MM.1S (cell line): Measurements from ENCODE around the gene GNG12.

Experiments
- DNase-seq: peaks from one replicate; pipeline ENCODE4 v3.0.0-alpha.2; 2015
- H2AFZ ChIP-seq: fragments of 300-600 bp; sonication (generic); 2 replicates; pipeline ENCODE4 v1.6.0; 2016; ENCODE audit warnings: antibody characterized with exemption, low read length
- H3F3A ChIP-seq: fragments of 300-600 bp; sonication (generic); 2 replicates; pipeline ENCODE4 v1.6.1; 2016; ENCODE audit warnings: mild to moderate bottlenecking, antibody characterized with exemption, low read length, moderate library complexity, mixed read lengths; ENCODE audit not compliant: insufficient read depth
- H3K27ac ChIP-seq: fragments of 300-600 bp; sonication (generic); 2 replicates; pipeline ENCODE4 v1.5.1; 2016; ENCODE audit warnings: mild to moderate bottlenecking, low read length
- H3K27me3 ChIP-seq: fragments of 300-600 bp; sonication (generic); replicated peaks from 2 replicates; pipeline ENCODE4 v1.6.0; 2016; ENCODE audit warnings: low read length; ENCODE audit not compliant: insufficient read depth
- H3K36me3 ChIP-seq: fragments of 300-600 bp; sonication (generic); replicated peaks from 2 replicates; pipeline ENCODE4 v1.6.1; 2016; ENCODE audit warnings: mild to moderate bottlenecking, low read length, mixed read lengths; ENCODE audit not compliant: insufficient read depth
- H3K4me1 ChIP-seq: fragments of 300-600 bp; sonication (generic); 2 replicates; pipeline ENCODE4 v1.6.1; 2016; ENCODE audit warnings: low read length, mixed read lengths
- H3K4me2 ChIP-seq: fragments of 300-600 bp; sonication (generic); 2 replicates; pipeline ENCODE4 v1.6.0; 2016; ENCODE audit warnings: low read depth, low read length
- H3K4me3 ChIP-seq: fragments of 300-600 bp; sonication (generic); 2 replicates; pipeline ENCODE4 v1.5.1; 2016; ENCODE audit warnings: low read length, mixed read lengths
- H3K79me2 ChIP-seq: fragments of 300-600 bp; sonication (generic); 2 replicates; pipeline ENCODE4 v1.6.1; 2016; ENCODE audit warnings: mixed run types, low read length, mixed read lengths
- H3K9ac ChIP-seq: fragments of 300-600 bp; sonication (generic); 2 replicates; pipeline ENCODE4 v1.6.1; 2016; ENCODE audit warnings: low read length, mixed read lengths
- H3K9me2 ChIP-seq: fragments of 300-600 bp; sonication (generic); replicated peaks from 2 replicates; pipeline ENCODE4 v1.6.1; 2016; ENCODE audit warnings: mild to moderate bottlenecking, low read length, mixed read lengths; ENCODE audit not compliant: insufficient read depth
- H3K9me3 ChIP-seq: fragments of 300-600 bp; sonication (generic); replicated peaks from 2 replicates; pipeline ENCODE4 v1.6.1; 2016; ENCODE audit warnings: mild to moderate bottlenecking, low read length, mixed read lengths; ENCODE audit not compliant: insufficient read depth
- H4K20me1 ChIP-seq: fragments of 300-600 bp; sonication (generic); 2 replicates; pipeline ENCODE4 v1.6.1; 2016; ENCODE audit warnings: mild to moderate bottlenecking, low read length, moderate library complexity, mixed read lengths; ENCODE audit not compliant: insufficient read depth
- CTCF ChIP-seq: fragments of 300-600 bp; sonication (generic); IDR thresholded peaks from 2 replicates; pipeline ENCODE4 v1.5.1; 2016; ENCODE audit warnings: antibody characterized with exemption, low read length, mixed read lengths
- EZH2 ChIP-seq: fragments of 300-600 bp; sonication (generic); optimal IDR thresholded peaks from 2 replicates; pipeline ENCODE3; 2017; ENCODE audit warnings: low read depth, mild to moderate bottlenecking, antibody characterized with exemption, low read length, mixed read lengths
- EZH2phosphoT487 ChIP-seq: fragments of 300-600 bp; sonication (generic); IDR thresholded peaks from 2 replicates; pipeline ENCODE4 v1.6.1; 2018; ENCODE audit warnings: antibody characterized with exemption, low read length

The GNG12 gene

GRCh38 chr1:67860776-67861175, 27.5 kb upstream of the GNG12 start:
- DNase-seq: no peak
- Histone ChIP-seq H3K9me3 (no peaks in the 10 kb centered on the region), H3K4me2 (no peak overlapping the region), H3F3A (no peaks in the 10 kb centered on the region), H3K4me1 (no peaks in the 10 kb centered on the region), H3K79me2 (no peaks in the 10 kb centered on the region), H3K27me3 (no peaks in the 10 kb centered on the region), H3K36me3 (no peaks in the 10 kb centered on the region), H3K9me2 (no peaks in the 10 kb centered on the region), H3K27ac (no peak overlapping the region), H2AFZ (no peak overlapping the region), H3K9ac (no peak overlapping the region), H3K4me3 (no peak overlapping the region), H4K20me1 (no peaks in the 10 kb centered on the region)
- no peak for TF ChIP-seq EZH2phosphoT487

GRCh38 chr1:67856921-67857320, 23.7 kb upstream of the GNG12 start:
- no peak for DNase-seq
- H3K4me3 ChIP-seq: no peak overlapping the region
- no peaks in the 10 kb centered on the region for H3K9me3 ChIP-seq
- no peaks in the 10 kb centered on the region for H3F3A ChIP-seq
- H3K36me3 ChIP-seq: no peaks in the 10 kb centered on the region
- H3K27me3 ChIP-seq: no peaks in the 10 kb centered on the region
- TF ChIP-seq EZH2phosphoT487: no peak
- TF ChIP-seq EZH2: no peak
- no peak for TF ChIP-seq CTCF
- no peaks in the 10 kb centered on the region for H4K20me1 ChIP-seq
- no peak overlapping the region for H2AFZ ChIP-seq
- H3K9me2 ChIP-seq: no peaks in the 10 kb centered on the region
- no peak overlapping the region for H3K27ac ChIP-seq
- H3K4me1 ChIP-seq: no peaks in the 10 kb centered on the region
- no peak overlapping the region for H3K4me2 ChIP-seq
- H3K79me2 ChIP-seq: no peaks in the 10 kb centered on the region
- no peak overlapping the region for H3K9ac ChIP-seq

- no peak for DNase-seq
- Histone ChIP-seq H3K27ac (no peak overlapping the region), H3K9me2 (no peaks in the 10 kb centered on the region), H3K4me2 (no peak overlapping the region), H2AFZ (no peak overlapping the region), H3K4me1 (no peaks in the 10 kb centered on the region), H3K27me3 (no peaks in the 10 kb centered on the region), H3F3A (no peaks in the 10 kb centered on the region), H3K4me3 (no peak overlapping the region), H3K9me3 (no peaks in the 10 kb centered on the region), H4K20me1 (no peaks in the 10 kb centered on the region), H3K79me2 (no peaks in the 10 kb centered on the region), H3K36me3 (no peaks in the 10 kb centered on the region), H3K9ac (no peak overlapping the region)
- TF ChIP-seq EZH2phosphoT487 (no peak), EZH2 (no peak), CTCF (no peak)
Measured at GRCh38 chr1:67855961-67856360, 22.7 kb upstream of the GNG12 start.

- H3K27me3 ChIP-seq: no peaks in the 10 kb centered on the region
- H3K9ac ChIP-seq: no peak overlapping the region
- DNase-seq: no peak
- no peaks in the 10 kb centered on the region for H3K9me3 ChIP-seq
- H3K4me3 ChIP-seq: no peak overlapping the region
- no peaks in the 10 kb centered on the region for H4K20me1 ChIP-seq
- no peak overlapping the region for H3K4me2 ChIP-seq
- no peaks in the 10 kb centered on the region for H3K79me2 ChIP-seq
- no peak overlapping the region for H3K27ac ChIP-seq
- no peaks in the 10 kb centered on the region for H3K9me2 ChIP-seq
- H3K36me3 ChIP-seq: no peaks in the 10 kb centered on the region
- no peak overlapping the region for H2AFZ ChIP-seq
- H3K4me1 ChIP-seq: no peaks in the 10 kb centered on the region
- H3F3A ChIP-seq: no peaks in the 10 kb centered on the region
- TF ChIP-seq CTCF (no peak), EZH2phosphoT487 (no peak), EZH2 (no peak)
Measured at GRCh38 chr1:67855444-67855843, 22.2 kb upstream of the GNG12 start.
